Activated T-cell treated with anti-CD3 and anti-CD28 coated beads for 4 hours (primary cell): ENCODE results near the gene DHRSX.

ENCODE experiments used
- DNase-seq: peaks from one replicate; pipeline ENCODE4 v3.0.0-alpha.2; 2020

Gene DHRSX

DNA sequence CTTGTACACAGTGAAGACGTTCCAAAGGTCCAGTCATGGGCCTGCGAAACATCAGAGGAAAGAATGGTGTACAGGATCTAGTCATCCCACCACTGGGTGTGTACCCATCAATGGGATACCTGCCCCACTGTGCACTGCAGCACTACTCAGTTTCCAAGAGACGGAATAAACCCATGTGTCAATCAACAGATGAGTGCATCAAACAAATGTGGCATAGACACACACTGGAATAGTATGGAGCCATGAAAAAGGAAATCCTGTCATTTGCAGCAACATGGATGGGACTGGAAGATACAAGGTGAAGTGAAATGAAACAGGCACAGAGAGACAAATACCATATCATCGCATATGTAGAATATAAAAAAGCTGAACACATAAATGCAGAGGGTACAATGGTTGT, 48.0 kb downstream of the DHRSX start:
- DNase-seq, result no peak

DNA sequence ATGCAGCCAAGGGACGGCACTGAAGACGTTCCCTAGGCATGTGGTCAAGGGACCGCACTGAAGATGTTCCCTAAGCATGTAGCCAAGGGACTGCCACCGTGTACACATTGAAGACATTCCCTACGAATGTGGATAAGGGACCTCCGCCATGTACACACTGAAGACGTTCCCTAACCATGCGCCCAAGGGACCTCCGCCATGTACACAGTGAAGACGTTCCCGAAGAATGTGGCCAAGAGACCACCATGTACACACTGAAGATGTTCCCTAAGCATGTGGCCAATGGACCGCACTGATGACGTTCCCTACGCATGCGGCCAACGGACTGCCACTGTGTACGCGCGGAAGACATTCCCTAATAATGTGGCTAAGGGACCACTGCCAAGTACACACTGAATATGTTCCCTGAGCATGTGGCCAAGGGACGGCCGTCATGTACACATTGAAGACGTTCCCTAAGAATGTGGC, 48.4 kb downstream of the DHRSX start:
- DNase-seq, result no peak

DNA sequence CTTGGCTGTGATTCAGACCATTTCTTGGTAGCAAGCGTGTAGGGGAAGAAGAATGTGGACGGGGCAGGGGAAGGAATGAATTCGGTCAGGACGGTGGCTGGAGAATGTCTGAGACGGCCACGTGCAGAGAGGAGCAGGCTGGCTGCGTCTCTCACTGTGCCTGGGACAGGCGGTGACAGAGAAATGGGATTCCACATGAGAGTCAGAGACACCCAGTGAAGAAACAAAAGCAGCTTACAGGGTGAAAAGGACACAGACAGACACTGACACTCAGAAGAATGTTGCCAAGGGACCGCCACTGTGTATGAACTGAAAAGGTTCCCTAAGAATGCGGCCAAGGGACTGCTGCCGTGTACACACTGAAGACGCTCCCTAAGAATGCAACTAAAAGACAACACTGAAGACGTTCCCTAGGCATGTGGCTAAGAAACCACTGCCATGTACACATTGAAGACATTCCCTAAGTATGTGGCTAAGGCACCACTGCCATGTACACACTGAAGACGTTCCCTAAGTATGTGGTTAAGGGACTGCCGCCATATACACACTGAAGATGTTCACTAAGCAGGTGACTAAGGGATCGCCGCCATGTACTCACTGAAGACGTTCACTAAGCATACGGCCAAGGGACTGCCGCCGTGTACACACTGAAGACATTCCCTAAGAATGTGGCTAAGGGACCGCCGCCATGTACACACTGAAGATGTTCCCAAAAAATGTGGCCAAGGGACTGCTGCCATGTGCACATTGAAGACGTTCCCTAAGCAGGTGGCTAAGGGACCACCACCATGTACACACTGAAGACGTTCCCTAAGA, 49.1 kb downstream of the DHRSX start:
- DNase-seq, result no peak

DNA sequence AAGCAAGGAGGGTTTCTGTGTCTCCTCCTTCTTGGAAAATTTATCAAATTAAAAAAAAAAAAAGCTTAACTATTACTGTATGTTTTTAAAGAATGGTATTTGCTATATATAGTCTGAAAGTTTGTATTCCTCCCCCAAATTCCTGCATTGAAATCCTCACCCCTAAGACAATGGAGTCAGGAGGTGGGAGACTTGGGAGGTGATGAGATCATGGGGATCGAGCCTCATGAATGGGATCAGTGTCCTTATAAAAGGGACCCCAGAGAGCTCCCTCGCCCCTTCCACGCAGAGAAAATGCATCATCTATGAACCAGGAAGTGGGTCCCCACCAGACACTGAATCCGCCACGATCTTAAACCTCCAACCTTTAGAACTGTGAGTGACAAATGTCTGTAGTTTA, 50.1 kb downstream of the DHRSX start:
- no peak for DNase-seq

DNA sequence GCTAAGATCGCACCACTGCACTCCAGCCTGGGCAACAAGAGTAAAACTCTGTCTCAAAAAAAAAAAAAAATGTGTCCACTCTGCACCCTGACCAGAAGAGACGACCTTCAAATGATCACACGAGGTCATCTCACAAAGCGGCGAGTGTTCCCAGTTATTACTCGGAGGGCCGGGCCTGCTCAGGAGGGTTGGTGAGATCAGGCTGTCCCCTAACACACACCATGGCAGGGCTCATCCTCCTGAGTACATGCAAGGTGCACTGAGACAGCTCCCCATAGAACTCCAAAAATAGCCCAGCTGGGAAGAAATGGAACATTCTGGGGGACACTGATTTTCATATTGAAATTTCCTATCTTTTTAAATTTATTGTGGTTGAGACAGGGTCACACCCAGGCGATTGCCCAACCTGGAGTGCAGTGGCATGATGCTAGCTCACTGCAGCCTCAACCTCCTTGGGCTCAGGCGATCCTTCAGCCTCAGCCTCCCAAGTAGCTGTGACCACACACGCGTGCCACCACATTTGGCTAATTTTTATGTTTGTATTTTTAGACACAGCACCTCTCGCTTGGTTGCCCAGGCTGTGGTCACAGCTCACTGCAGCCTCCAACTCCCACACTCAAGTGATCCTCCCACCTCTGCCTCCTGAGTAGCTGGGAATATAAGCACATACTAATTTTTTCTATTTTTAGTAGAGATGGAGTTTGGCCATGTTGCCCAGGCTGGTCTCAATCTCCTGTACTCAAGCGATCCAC, 51.5 kb downstream of the DHRSX start:
- DNase-seq, result no peak

DNA sequence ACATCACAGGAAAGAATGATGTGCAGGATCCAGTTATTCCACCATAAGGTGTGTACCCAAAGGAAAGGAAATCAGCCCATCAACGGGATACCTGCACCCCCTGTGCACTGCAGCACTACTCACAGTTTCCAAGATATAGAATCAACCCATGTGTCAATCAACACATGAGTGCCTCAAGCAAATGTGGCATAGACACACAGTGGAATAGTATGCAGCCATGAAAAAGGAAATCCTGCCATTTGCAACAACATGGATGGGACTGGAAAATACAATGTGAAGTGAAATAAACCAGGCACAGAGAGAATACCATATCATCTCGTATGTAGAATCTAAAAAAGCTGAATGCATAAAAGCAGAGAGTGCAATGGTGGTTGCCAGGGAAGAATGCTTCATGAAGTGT, 53.3 kb downstream of the DHRSX start:
- no peak for DNase-seq

DNA sequence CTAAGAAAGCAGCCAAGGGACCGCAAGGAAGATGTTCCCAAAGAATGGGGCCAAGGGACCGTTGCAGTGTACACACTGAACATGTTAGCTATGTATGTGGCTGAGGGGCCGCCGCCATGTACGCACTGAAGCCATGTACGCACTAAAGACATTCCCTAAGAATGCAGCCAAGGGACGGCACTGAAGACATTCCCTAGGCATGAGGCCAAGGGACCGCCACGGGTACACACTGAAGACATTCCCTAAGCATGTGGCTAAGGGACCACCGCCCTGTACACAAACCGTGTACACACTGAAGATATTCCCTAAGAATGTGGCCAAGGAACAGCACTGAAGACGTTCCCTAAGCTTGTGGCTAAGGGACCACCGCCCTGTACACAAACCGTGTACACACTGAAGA, 54.0 kb downstream of the DHRSX start:
- DNase-seq, result no peak

DNA sequence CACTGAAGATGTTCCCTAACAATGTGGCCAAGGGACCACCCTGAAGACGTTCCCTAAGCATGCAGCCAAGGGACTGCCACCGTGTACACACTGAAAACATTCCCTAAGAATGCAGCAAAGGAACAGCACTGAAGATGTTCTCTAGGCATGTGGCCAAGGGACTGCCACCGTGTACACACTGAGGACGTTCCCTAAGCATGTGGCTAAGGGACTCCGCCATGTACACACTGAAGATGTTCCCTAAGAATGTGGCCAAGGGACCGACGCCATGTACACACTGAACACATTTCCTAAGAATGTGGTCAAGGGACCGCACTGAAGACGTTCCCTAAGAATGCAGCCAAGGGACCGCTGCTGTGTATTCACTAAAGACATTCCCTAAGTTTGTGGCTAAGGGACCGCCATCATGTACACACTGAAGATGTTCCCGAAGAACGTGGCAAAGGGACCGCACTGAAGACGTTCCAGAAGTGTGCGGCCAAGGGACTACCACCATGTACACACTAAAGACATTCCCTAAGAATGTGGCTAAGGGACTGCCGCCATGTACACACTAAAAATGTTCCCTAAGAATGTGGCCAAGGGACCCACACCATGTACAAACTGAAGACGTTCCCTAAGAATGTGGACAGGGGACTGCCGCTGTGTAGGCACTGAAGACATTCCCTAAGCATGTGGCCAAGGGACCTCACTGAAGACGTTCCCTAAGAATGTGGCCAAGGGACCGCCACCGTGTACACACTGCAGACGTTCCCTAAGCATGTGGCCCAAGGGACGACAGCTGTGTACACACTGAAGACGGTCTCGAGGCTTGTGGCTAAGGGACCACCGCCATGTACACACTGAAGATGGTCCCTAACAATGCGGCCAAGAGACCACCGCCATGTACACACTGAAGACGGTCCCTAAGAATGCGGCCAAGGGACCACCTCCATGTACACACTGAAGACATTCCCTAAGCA, 54.8 kb downstream of the DHRSX start:
- DNase-seq, result no peak

DNA sequence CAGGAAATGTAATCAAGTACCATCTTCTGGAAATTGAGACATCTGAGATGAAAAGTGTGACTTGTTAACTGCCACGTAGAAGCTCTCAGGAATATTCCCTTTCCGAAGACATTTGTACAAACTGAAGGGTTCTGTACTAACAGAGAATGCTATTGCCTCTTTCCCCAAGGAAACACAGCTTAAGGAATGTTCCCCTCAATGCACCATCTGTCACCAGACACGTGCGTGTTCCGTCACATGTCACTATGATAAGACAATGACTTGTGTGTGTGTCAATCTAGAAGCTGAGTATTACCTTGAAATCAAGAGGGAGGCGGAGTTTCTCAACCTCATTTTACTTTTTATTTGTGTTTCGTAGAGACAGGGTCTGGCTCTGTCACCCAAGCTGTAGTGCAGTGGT, 58.1 kb downstream of the DHRSX start:
- DNase-seq, result no peak

DNA sequence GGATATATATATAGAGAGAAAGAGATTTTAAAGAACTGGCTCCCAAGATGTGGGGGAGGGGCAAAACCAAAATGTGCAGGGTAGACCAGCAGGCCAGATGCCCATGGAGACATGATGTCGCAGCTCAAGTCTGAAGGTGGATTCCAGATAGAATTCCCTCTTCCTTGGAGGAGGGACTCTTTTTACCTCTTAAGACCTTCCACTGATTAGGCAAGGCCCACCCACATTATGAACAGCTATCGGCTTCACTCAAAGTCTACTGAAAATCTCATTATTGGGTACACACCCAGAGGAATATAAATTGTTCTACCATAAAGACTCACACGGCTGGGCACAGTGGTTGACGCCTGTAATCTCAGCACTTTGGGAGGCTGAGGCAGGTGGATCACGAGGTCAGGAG, 59.3 kb downstream of the DHRSX start:
- DNase-seq, result no peak

DNA sequence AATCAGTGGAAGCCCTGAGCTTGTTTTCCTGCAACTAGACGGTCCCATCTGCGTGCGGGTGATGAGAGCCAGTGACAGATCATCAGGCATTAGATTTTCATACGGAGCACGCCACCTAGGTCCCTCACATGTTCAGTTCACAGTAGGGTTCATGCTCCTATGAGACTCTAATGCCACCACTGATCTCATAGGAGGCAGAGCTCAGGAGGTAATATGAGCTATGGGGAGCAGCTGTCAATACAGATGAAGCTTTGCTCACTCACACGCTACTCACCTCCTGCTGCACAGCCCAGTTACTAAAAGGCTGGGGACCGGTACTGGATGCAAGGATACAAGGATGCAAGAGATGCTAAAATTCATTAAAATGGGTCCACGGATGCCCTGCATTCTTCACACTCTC, 61.2 kb downstream of the DHRSX start:
- no peak for DNase-seq

DNA sequence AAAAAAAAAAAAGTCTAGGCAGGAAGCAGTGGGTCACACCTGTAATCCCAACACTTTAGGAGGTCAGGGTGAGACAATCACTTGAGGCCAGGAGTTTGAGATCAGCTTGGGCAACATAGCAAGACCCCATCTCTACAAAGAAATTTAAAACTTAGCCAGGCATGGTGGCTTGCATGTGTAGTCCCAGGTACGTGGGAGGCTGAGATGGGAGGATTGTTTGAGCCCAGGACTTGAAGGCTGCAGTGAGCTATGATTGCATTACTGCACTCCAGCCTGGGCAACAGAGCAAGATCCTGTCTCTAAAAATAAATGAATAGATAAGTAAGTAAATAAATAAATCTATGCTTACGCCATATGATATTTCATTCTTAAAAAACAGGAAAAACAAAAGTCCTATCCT, 65.3 kb downstream of the DHRSX start:
- no peak for DNase-seq

DNA sequence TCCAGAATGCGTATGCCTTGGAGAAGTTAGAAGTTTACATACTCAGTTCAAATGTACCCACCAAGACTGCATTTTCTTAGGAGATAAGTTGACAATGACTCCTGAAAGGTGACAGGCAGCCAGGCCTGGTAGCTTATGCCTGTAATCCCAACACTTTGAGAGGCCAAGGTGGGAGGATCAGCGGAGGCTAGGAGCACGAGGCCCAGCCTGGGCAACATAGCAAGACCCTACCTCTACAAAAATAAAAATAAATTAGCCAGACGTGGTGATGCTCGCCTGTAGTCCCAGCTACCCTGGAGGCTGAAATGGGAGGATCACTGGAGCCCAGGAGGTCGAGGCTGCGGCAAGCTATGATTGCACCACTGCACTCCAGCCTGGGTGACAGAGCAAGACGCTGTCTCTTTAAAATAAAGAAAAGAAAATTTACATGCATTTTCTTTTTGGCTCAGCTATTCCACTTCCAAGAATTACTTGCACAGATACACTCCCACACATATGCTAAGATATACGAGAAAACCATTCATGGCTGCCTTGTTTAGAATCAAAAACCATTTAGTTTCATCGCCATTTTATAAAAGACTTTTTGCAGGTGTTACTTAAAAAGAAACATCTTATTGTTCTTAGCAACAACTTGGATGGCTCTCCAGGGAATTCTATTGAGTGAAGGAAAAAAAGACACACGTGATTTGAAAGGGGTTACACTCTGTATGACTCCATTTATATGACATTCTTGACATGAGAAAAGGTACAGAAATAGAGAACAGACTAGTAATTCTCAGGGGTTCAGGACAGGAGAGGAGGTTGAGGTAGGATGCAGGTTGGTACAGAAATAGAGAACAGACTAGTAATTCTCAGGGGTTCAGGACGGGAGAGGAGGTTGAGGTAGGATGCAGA, 66.3 kb downstream of the DHRSX start:
- DNase-seq, result no peak

DNA sequence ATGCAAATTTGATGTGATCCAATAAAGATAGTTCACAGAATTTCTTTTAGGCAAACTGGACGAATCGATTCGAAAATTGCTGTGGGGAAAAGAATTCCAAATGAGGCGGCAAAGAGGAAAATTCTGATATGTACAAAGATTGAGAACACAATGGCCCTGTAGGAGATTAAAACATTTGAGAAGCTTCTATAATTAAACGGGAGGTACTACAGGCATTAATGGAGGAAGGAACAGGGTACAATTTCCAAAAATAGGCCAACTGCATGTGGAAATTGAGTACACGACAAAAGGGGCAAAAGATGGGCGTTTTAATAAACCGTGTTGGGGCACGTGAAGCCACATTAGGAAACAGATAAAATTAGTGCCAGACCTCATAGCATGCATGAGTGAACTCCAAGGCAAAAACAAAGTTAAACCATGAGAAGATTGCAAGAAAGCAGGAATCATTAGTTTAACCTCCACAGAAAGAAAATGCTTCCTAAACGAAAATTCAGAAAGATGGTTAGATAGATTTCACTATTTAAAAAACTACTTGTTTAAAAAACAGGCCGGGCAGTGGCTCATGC, 68.4 kb downstream of the DHRSX start:
- DNase-seq, result no peak

DNA sequence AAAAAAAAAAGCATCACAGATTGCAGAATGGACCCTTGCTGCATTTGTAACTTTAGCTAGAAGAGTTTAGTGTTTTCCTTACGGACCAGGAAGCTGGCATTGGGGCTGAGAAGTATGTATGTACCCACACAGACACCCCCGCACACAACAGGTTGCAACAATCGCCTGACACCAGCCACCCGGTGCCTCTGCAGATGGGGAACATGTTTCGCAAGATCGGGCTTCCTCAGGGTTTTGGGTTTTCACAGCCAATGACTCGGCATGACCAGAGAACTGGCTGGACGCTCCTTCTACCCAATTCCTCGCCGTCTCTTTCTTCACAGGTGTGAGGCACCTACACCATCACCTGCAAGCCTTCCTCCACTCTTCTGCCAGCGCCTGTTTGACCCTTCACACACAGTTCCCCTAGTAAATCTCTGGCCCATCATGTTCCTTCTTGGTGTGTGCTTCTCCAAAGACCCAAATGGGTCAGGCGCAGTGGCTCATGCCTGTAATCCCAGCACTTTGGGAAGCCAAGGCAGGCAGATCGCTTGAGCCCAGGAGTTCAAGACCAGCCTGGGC, 70.4 kb downstream of the DHRSX start:
- DNase-seq, result no peak

DNA sequence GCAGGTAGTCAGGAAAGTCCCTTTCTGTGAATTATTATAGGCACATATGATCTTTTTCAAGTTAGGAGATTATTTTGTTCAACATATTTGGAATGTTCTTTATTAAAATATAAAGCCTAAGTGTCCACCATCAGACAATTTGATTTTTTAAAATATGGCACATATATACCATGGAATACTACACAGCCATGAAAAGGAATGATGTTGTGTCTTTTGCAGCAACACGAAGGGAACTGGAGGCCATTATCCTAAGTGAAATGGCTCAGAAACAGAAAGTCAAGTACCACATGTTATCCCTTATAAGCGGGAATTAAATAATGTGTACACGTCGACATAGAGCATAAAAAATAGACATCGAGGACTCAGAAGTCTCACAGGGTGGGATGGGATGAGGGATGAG, 73.0 kb downstream of the DHRSX start:
- no peak for DNase-seq

DNA sequence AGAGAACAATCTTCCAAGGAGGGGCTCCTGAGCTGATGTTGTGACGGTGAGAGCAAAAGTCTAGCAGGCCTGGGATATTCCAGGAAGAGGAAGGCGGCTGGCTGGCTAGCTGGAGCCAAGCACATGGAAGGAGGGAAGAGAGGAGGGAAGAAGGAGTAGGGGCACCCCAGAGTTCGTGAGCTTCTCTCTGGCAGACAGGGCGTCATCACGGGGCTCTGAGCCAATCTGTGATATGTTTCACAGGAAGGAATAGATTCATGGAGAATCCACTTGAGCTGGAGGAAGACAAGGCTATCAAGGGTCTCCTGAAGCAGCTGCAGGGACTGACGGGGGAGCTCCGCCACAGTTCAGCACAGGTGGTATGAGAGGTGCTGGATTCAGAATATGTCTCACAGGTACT, 73.6 kb downstream of the DHRSX start:
- no peak for DNase-seq

DNA sequence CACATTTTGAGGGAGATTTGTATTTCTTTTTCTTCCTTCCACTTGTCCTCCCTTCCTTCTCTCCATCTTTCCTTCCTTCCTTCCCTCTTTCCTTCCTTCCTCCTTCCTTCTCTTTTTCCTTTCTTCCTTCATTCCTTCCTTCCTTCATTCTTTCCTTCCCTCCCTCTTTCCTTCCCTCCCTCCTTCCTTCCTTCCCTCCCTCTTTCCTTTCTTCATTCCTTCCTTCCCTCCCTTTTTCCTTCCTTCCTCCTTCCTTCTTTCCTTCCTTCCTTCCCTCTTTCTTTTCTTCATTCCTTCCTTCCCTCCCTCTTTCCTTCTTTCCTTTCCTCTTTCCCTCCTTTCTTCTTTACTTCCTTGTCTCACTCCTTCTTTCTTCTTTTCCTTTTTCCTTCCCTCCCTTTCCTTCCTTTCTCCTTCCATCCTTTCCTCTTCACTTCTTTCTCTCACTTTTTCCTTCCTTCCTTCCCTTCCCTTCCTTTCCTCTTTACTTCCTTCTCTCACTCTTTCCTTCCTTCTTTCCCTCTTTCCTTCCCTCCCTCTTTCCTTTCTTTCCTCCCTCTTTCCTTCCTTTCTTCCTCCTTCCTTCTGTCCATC, 74.4 kb downstream of the DHRSX start:
- DNase-seq, result no peak

DNA sequence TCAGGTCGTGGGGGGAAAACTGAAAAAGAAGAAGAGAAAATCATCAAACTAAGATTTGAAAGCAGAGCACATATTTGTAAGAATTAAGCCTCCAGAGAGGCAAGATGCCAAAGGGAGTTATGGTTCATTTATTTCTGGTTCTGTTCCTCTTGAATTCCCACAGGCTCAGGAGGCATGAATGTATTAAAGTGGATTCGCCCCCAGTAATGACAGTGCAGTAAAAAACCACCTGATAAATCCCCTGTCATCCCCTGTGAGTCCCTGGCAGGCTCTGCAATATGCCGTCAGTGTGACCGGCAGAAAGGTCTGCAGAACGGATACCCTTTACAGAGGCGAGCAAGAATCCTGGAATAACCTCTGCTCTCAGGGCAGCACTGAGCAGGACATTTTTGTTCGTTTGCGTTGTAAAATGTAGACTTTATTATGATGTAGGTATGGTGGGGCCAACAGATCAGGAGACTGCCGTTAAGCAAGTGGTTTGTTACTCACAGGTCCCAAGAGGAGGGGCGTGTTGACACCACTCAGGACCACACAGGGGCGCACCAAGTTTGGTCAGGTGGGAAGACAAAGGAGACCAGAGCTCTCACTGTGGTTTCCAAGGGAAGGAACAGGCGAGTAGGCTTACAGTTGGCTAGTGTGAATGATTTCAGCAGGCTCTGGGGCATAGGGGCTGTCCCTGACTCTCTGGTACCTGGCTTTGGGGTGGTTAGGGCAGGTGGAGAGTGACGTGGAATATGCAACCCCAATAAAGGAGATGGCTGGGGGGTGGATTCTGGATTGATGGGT, 75.3 kb downstream of the DHRSX start:
- DNase-seq, result no peak

DNA sequence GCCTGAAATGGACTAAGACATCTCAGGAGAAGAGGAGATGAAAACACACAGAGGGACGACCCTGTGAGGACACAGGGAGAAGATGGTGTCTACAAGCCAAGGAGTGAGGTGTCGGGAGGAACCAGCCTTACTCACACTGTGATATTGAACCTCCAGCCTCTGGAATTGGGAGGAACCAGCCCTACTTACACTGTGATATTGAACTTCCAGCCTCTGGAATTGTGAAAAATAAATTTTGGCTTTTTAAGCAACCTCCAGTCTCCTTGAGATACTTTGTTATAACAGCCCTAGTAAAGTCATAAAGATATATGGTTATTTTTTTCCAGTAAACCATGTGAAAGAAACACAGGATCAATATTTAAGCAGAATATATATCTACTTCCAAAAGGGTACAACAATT, 76.5 kb downstream of the DHRSX start:
- DNase-seq, result no peak
